Peyer's patch (tissue), 4 donors: ENCODE results near the gene WARS2.

Experiments
- CTCF ChIP-seq, 6 experiments: fragments of 450-650 bp in 4 of 6; fragments of 200-600 bp in 2 of 6; sonication (generic) in 1 of 6; IDR thresholded peaks; one replicate each; pipeline ENCODE4 v1.5.1; 2017 to 2019; ENCODE audit warnings: antibody characterized with exemption in 6 of 6, mild to moderate bottlenecking in 3 of 6, moderate library complexity in 1 of 6
- POLR2A ChIP-seq, 2 donors: fragments of 450-650 bp; IDR thresholded peaks; one replicate each; pipeline ENCODE4 v1.5.1; 2017; ENCODE audit warnings: antibody characterized with exemption in 2 of 2, mild to moderate bottlenecking in 2 of 2, moderate library complexity in 2 of 2

DNA sequence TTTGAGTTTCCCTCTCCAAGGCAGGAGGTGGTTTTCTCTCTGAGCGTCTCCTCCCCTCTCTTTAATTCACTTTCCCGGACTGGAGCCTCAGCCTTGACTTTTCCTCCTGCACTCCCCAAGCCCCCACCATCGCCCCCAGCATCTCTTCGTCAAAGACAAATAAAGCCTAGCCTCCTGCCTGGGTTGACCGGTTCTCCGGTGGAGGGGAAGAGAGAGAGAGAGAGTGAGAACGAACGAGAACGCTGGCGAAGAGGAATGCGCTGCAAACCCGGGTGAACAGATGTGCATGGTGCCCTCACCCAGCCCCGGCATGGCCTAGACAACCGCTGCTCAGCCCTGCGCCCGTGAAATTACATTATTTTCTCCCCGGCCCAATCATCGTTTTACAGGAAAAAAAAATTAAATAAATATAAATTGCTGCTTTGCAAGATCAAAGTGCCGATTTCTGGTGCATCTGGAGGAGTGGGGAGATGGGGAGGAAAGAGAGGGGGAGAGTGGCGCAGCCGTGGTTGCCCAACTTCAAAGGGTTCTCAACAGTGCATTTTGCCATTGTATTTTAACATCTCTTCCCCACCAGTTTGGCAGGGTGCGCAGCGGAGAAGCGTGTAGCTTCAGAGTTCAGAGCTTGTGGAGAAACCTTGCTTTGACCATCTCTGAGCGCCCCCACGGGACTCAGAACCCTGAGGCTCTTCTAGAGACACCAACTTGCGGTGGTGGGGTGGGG, 140.9 kb downstream of the WARS2 start:
- TF ChIP-seq POLR2A (IDR thresholded peaks at IDR 0.05), result no peak
- no peak for TF ChIP-seq CTCF (IDR thresholded peaks at IDR 0.05)
